GM19397 (cell line): ENCODE results near the gene CSF1.
"Not testable (repeated sequence)": the region's sequence is repeated elsewhere in the genome, so short reads cannot be mapped to it uniquely, and the experiment has no call there.

Experiments
- ATAC-seq: cut with Tn5 transposase; IDR thresholded peaks from one replicate; pipeline ENCODE4 v1.9.1; 2021; ENCODE audit warnings: mild to moderate bottlenecking, moderate library complexity; ENCODE audit not compliant: unreplicated experiment

Gene CSF1

DNA sequence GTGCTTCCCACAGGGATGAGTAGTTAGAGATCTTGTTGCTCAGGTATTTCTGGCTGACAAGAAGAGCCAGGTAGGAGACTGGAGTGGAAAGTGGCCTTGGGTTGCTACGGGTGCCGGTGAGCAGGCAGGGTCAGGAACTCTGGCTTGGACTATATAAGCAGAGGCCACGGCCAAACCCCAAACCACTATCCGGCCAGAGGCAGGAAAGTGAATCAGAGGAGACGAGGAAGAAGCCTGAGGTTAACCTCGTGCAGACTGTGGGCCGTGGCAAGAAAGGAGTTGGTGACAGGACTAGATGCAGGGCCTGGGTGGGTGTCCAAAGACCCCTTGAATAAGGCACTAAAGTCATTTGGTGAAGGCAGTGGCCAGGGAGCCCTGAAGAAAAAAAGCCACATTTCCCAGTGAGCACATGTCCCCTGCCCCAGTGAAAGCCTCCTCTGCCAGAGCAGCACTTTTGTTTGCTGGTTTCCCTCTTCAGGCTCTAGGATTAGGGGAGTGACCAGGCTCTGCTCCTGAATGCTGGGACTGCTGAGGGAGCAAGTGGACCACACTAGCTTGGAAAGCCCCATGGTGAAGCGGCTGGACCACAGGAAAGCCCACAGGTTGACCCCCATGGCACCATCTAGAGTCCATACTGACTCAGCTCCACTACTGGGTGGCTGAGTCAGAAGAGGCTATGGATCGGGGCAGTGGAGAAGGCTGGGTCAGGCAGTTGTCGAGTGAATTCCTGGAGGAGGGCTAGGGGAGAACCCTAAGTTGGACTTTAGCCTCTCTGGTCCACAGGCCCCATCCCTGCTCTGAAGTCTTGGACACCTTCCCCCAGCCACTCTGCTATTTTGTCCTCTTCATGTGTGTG lies 23.4 kb downstream of the CSF1 start:
- ATAC-seq, result no peak

GRCh38 chr1:109935451-109935900 lies 24.8 kb downstream of the CSF1 start:
- ATAC-seq, result no peak

DNA sequence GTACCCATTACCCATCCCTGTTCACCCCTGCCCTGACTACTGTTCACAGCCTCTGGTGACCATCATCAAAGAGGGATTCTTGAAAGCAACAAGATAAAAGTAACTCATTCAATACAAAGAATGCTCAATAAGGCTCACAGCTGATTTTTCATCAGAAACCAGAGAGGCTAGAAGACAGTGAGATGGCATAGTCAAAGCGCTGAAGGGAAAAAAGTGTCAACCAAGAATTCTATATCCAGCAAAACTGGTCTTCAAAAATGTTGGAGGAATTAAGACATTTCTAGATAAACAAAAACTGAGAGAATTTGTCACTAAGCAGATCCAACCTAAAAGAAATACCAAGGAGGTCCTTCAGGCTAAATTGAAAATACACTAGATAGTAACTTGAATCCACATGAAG lies 27.1 kb downstream of the CSF1 start:
- no peak for ATAC-seq

DNA sequence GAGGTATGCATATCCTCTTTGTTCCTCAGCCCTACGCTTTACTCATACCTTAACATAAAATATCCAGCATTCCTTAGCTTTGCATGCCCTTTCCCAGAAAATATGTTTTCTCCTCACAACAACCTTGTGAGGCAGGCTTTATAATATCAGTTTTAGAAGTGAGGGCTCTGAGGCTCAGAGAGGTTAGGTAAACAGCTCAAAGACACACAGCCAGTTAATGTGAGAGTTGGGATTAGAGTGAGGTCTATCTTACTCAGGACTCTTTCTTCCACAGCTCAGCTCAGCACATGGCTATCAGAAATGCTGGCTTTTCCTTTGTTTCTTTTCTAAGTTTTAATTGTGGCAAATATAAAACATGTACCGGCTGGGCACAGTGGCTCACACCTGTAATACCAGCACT lies 27.9 kb downstream of the CSF1 start:
- no peak for ATAC-seq

DNA sequence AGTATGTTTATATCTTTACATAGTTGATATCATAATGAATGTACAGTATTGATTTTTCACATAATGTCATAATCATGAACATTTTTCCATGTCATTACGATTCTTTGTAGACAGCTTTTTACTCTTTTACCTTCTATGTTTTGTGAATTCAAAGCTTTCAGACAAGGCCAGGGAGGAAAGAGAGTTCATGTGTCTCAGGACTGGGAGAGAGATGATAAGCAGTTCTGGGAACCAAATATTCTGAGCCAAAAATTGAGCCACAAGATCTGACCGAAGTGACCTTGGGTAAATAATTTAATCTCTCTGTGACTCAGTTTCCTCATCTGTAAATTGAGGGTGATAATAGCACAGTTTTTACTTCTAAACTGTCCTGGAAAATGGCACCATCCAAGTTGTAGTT lies 31.8 kb downstream of the CSF1 start:
- no peak for ATAC-seq

DNA sequence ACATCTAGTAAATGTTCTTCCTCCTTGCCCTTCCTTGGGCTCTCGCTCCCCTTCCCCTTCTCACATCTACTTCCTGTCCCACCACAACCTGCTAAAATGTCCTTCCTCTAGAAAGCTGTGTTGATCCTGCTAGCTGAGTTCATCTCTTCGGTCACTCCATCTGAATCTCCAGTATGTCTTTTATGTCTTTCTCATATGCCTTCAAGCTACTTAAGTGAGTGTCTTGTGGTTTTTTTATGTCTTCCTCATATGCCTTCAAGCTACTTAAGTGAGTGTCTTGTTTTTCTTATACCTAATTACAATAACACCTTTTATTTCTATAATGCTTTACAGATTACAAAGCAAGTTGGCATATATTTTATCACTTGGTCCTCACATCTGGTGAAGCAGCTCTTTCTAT lies 33.9 kb downstream of the CSF1 start:
- no peak for ATAC-seq

DNA sequence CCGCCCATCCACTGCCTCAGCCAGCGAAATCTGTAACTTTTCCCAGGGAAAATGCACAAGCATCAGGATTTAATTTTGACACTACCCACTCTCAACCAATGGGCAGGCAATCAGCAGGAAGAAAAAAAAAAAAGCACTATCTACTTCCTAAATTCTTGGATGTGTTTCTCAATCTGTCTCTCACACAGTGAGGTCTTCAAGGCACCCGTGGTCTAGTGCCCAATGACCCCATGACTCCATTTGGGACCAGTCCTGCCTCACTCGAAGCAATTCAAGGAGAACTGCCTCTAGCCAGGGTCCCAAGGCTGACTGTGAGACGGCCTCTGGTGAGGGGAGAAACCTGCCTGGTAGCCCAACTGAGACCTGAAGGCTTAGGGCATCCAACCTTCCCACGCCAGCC lies 35.9 kb downstream of the CSF1 start:
- ATAC-seq, result no peak

GRCh38 chr1:109947582-109948284 lies 37.1 kb downstream of the CSF1 start:
- no peak for ATAC-seq

- no peak for ATAC-seq
Measured at GRCh38 chr1:109948285-109948630, 37.6 kb downstream of the CSF1 start.

DNA sequence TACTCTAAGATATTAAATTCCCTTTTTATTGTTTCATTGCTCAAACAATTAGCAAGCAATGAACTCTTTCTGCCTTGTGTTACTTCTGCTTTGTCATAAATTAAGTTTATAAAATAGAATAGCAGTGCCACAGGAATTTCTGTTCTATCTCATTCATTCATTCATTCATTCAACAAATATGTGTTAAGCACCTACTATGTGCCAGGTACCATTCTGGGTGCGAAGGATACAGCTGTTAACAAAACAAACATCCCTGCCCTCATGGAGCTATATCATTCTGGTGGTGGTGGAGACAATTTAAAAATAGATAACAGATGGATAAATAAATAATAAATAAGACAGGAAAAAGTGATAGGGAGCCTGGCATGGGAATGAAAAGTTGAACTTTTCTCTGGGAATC lies 39.4 kb downstream of the CSF1 start:
- ATAC-seq, result no peak

DNA sequence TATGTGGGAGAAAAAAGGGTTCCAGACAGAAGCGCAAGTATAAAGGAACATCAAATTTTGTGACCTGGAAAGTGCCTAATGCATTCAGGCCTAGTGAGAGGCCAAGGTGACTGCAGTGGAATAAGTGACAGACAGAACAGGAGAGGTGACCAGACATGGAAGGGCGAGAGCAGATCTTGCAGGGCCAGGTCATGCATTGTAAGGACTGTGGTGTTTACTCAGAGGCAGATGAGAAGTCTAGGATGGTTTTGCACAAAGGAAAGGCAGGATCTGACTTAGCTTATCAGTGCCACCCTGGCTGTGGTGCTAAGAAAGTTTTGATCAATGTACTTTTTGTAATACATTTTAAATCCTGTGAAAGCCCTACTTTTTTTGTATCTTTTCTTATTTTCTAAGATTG lies 39.9 kb downstream of the CSF1 start:
- ATAC-seq, result no peak

GRCh38 chr1:109951501-109951900 lies 40.9 kb downstream of the CSF1 start:
- not testable (repeated sequence) for ATAC-seq

DNA sequence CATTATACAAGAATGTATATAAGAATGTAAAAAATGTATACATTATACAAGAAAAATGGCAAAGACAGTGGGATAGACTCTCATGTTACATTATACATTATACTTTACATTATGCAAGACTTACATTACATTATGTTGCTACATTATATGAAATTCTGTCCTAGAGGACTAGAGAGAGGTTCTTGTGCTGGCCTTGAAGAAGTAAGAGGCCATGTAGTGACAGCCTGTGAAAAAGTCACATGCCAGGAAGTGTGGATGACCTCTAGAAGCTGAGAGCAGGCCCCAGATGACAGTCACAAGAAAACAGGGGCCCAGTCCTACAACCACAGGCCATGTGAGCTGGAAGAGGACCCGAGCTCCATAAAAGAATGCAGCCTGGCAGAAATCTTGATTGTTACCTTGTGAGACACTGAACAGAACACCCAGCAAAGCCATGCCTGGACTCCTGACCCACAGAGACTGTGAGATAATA lies 43.4 kb downstream of the CSF1 start:
- ATAC-seq, result no peak

DNA sequence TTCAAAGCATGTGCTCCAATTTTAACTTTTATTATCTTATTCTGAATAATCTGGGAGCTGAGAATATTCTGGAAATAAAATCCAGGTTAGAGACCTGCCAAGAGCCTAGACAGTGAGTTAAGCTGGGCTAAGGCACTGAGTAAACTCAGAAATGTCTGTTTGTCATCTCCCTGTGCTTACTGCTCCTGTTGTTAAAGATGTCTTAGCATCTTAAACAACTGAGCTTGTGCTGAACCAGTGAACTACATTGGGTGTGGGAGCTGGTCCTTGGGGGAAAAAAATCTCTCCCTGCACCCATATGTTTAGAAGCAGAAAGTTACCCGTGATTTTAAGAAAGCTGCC lies 49.0 kb downstream of the CSF1 start:
- ATAC-seq, result no peak

DNA sequence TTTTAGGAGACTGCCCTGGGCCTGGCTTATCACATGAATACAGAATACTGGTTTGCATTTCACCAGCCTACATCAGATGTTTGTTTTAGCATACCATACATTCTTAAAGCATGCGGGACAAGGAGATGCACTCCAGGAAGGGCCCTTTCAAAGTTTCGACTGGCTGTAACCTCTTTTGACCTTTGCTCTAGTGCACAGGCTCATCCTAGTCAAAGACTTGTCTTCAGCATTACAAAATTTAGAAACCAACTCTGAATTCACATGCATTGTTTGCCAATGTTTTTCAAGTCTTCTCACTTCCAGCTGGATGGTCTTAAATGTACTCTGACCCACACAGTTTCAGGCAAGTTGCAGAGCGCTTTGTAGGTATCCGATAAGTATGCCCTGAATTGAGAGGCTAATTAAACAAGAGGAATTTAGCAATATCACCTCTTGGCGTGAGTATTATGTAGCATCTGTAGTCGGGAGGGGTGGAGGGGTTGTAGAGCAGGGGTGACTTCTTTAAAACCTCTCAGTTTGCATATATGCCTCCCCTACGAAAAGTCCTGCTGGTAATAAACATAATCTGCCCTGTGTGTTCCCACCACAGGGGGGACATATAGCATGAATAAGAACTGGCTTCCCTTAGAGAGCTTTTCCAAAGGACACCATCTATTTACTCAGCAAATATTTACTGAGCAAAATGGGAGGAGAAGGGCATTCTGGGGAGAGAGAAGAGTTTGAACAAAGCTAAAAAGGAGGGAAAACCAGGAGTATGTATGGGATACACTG lies 49.5 kb downstream of the CSF1 start:
- ATAC-seq, result no peak

GRCh38 chr1:109960745-109961094 lies 50.1 kb downstream of the CSF1 start:
- ATAC-seq, result no peak

GRCh38 chr1:109963864-109964263 lies 53.2 kb downstream of the CSF1 start:
- ATAC-seq, result no peak

- no peak for ATAC-seq
Measured at GRCh38 chr1:109969146-109969829, 58.6 kb downstream of the CSF1 start.

DNA sequence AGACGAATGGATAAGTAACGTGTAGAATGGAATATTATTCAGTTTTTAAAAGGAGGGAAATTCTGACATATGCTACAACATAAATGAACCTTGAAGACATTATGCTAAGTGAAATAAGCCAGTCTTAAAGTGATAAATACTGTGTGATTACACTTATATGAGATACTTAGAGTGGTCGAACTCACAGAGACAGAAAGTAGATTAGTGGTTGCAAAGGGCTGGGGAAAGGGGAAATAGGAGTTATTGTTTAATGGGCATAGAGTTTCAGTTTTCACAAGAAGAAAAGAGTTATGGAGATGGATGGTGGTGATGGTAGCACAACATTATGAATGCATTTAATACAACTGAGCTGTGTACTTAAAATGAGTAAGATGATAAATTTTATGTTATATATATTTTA lies 59.3 kb downstream of the CSF1 start:
- no peak for ATAC-seq

DNA sequence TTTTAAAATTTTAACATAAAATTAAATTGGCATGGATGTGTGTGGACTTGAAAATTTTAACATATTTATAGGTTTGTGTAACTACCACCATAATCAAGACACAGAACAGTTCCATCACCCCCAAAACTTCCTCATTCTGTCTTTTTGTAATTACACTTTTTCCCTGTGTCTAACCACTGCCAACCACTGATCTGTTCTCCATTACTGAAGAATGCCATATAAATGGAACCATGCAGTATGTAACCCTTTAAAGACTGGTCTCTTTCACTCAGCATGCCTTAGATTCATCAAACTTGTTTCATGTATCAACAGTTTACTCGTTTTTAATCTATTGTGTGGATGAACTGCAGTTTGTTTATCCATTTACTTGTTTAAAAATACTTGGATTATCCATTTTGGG lies 60.9 kb downstream of the CSF1 start:
- ATAC-seq, result no peak

DNA sequence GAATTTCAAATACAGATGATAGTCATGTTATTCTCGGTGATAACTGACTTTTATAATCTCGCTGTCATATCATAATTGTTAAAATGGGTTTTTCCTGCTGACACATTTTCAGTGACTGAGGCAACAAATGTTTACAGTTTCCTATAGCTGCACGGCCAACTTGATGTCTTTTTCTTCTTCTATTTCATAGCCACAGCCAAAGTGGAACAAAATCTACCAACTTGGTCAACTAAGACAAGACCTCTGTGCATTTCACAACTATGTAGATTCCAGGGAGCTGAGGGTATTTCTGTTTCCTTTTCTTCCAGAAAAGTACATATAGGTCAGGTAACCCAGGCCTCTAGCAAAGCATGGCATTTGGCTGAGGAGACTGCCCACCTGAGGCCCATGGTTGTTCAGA lies 63.5 kb downstream of the CSF1 start:
- ATAC-seq, result no peak
